ENCODE data around the gene SLC22A23.

Gene SLC22A23

DNA sequence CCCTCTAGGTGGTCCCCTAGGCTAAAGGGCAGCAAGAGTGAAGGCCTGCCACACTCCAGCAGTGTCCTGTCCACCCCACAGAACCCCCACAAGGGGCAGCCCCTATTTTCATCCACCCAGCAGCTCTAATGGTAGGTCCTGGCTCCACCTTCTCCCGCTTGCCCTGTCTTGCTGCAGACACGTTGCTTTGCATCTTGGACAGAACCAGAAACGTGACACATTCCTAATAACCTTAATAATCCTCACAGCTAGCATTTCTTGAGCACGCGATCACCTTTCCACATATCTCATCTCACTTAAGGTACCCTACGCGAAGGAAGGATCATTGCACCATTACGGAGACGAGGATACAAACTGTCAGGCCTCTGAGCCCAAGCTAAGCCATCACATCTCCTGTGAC, 11.7 kb upstream of the SLC22A23 start:
- H3K36me3 ChIP-seq: no peaks in the 10 kb centered on the region
- no peak overlapping the region for H3K27ac ChIP-seq
- no peak for DNase-seq
- TF ChIP-seq, protein P1, sequence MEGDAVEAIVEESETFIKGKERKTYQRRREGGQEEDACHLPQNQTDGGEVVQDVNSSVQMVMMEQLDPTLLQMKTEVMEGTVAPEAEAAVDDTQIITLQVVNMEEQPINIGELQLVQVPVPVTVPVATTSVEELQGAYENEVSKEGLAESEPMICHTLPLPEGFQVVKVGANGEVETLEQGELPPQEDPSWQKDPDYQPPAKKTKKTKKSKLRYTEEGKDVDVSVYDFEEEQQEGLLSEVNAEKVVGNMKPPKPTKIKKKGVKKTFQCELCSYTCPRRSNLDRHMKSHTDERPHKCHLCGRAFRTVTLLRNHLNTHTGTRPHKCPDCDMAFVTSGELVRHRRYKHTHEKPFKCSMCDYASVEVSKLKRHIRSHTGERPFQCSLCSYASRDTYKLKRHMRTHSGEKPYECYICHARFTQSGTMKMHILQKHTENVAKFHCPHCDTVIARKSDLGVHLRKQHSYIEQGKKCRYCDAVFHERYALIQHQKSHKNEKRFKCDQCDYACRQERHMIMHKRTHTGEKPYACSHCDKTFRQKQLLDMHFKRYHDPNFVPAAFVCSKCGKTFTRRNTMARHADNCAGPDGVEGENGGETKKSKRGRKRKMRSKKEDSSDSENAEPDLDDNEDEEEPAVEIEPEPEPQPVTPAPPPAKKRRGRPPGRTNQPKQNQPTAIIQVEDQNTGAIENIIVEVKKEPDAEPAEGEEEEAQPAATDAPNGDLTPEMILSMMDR (IDR thresholded peaks at IDR 0.05): no peak
- intact Hi-C loops (cut with DNase I; ENCODE audit: low total_unique reads): no loop called here
- H3K9me3 ChIP-seq: no peaks in the 10 kb centered on the region
- no peaks in the 10 kb centered on the region for H3K27me3 ChIP-seq
- H3K4me1 ChIP-seq: peaks cover 0 to 10% (median 0%) of the 10 kb centered on the region in 4 donors
- H3K4me3 ChIP-seq: no peak overlapping the region

DNA sequence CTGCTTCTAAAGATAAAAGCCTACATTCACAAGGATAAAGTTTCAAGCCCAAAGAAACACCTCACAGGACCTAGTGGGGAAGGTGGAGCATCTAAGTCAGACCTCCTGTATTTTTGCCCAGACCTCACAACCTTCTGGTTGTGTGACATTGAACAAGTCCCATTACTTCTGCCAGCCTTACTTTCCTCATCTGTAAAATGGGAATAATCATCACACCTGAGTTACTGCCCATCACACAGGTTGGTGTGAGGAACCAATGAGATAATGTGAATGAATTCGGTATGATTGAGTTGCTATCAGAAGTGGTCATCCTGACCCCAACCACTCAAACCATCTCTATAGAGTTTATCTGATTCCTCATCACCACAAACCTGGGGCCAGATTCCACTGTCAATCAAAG, 11.1 kb upstream of the SLC22A23 start:
- intact Hi-C loops (cut with DNase I; ENCODE audit: low total_unique reads): no loop called here
- Histone ChIP-seq H3K36me3 (no peaks in the 10 kb centered on the region), H3K27me3 (no peaks in the 10 kb centered on the region), H3K4me1 (peaks cover 0 to 7% (median 0%) of the 10 kb centered on the region in 4 donors), H3K9me3 (no peaks in the 10 kb centered on the region), H3K4me3 (no peak overlapping the region), H3K27ac (no peak overlapping the region)
- TF ChIP-seq, protein P1 (IDR thresholded peaks at IDR 0.05): no peak
- no peak for DNase-seq

DNA sequence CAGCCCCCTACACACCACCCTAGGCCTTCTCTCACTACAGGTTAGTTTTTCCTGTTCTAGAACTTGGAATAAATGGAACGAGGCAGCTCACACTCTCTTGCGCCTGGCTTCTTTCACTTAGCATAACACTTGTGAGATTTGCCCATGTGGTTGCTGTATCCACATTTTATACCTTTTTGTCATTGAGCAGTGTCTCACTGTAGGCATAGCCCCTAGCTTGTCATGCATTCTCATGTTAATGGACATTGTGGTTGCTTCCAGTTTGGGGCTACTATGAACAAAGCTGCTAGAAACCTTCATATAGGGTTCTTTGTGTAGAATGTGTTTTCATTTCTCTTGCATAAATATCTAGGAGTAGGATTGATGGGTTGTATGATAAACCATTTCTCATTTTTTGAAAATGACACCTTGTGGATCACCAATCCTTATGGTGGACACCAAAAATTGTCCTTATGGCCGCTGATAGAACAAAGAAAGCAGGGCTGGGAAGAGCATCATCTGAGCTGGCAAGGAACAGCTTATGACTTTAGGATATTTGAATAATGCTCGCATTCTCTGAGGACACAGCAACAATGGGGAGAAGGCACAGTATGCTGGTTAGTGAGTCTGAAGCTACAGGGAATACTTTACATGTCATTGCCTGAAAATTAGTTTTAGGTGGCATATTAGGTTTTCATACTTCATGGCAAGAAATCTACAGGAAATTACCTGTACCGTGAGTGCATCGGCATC, 9.8 kb upstream of the SLC22A23 start:
- Histone ChIP-seq H3K27me3 (no peaks in the 10 kb centered on the region), H3K4me3 (no peak overlapping the region), H3K36me3 (no peaks in the 10 kb centered on the region), H3K4me1 (no peaks in the 10 kb centered on the region), H3K27ac (no peak overlapping the region), H3K9me3 (no peaks in the 10 kb centered on the region)
- DNase-seq: no peak
- TF ChIP-seq, protein P1 (IDR thresholded peaks at IDR 0.05): no peak
- intact Hi-C loops (cut with DNase I; ENCODE audit: low total_unique reads): no loop called here

DNA sequence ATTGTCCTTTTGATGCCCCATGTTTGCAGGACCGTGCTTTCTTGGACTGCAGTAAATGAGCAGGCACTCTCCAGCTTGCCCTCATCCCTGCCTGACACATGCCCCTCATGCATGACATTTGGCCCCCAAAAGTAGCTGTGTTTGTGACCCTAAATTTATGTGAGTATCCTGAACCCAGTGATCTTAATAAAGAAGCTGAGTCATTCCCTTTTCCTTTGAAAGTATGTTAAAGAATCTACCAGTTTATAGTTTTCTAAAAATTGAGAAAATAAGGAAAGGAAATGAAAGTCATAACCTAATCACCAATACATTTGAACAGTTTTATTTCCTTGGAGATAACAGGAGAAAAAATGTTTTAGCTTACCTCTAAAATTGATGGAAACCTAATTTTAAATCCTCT, 3.4 kb upstream of the SLC22A23 start:
- TF ChIP-seq, protein P1 (IDR thresholded peaks at IDR 0.05): no peak
- Histone ChIP-seq H3K4me1 (peaks cover 0 to 22% (median 14%) of the 10 kb centered on the region in 4 donors), H3K9me3 (no peaks in the 10 kb centered on the region), H3K27me3 (no peaks in the 10 kb centered on the region), H3K27ac (no peak overlapping the region), H3K36me3 (no peaks in the 10 kb centered on the region), H3K4me3 (no peak overlapping the region)
- DNase-seq: no peak
- intact Hi-C loops (cut with DNase I; ENCODE audit: low total_unique reads): no loop called here

DNA sequence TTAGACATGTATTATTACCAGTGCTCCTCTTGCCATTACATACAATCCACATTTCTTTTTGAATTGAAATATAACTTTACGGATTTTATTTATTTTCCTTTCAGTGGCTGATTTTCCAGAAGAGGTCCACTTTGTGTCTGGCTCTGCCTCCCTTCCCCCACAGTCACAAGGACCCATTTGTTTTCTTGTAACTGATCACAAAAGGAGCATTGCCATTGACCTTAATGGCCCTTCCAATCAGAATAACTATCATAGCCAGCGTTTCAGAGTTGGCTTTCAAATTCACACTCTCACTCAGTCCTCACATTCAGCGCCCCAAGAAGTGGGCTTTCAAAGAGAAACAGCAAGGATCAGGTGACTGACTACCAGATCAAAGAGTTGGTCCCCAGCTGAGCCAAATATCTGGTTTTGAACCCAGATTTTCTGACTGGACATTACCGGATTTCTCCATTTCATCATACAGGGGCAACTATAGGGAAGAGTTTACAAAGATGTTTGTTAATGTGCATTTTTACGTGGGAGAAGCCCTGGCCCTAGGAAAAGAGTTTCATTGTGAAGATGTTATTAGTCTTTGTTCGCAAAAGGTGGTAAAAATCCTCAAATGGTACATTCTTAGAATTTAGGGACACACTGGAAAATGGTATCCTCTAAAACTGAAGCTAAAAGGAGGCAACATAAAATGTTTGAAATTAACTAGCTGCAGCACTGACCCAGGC, 2.0 kb upstream of the SLC22A23 start:
- peaks cover 0 to 35% (median 22%) of the 10 kb centered on the region in 4 donors for H3K4me1 ChIP-seq
- intact Hi-C loops (cut with DNase I; ENCODE audit: low total_unique reads): loop anchor here (5.0 to 10.0 kb wide), 2 partner anchors 174 to 268 kb away; no protein-coding TSS in a partner anchor
- no peak for DNase-seq
- TF ChIP-seq, protein P1 (IDR thresholded peaks at IDR 0.05): no peak
- H3K36me3 ChIP-seq: no peaks in the 10 kb centered on the region
- H3K27me3 ChIP-seq: no peaks in the 10 kb centered on the region
- no peak overlapping the region for H3K27ac ChIP-seq
- no peaks in the 10 kb centered on the region for H3K9me3 ChIP-seq
- H3K4me3 ChIP-seq: no peak overlapping the region

Data from tibial artery (tissue), 4 donors.